Activated T-helper 1 cell treated with anti-CD3 and anti-CD28 coated beads, Interleukin-12 subunit alpha, Interleukin-12 subunit beta, Interleukin-2, Interleukin-4 antibody, amounts not matched to agents 30 ng/mL and 10 ng/mL and 1 ng/mL, durations not matched to agents 14 hours and 24 hours and 36 hours (primary cell): ENCODE results near the gene GALNT16. TPM values are rescaled to one million over a fixed set of nuclear protein-coding genes. Genes with fewer than 3 reads are reported as not detected.

ENCODE experiments used
- DNase-seq: peaks from one replicate; pipeline ENCODE4 v3.0.0; 2021; ENCODE audit warnings: low spot score
- H3K27ac Mint-ChIP-seq: one replicate; pipeline ENCODE4 v1.8.0; 2021; ENCODE audit warnings: mild to moderate bottlenecking, mixed read lengths
- H3K27me3 Mint-ChIP-seq: one replicate; pipeline ENCODE4 v1.8.0; 2022; ENCODE audit warnings: mild to moderate bottlenecking, moderate library complexity, mixed read lengths; ENCODE audit not compliant: insufficient read depth
- H3K36me3 Mint-ChIP-seq: one replicate; pipeline ENCODE4 v1.8.0; 2021; ENCODE audit warnings: low read depth, mixed read lengths
- H3K4me1 Mint-ChIP-seq: one replicate; pipeline ENCODE4 v1.8.0; 2021; ENCODE audit warnings: low read depth, mixed read lengths
- H3K4me3 Mint-ChIP-seq: one replicate; pipeline ENCODE4 v1.8.0; 2021; ENCODE audit warnings: mild to moderate bottlenecking, moderate library complexity, mixed read lengths
- H3K9me3 Mint-ChIP-seq: one replicate; pipeline ENCODE4 v1.8.0; 2021; ENCODE audit warnings: mixed read lengths
- intact Hi-C: fragments of 100-400 bp; cut with micrococcal nuclease; formaldehyde crosslinking; loops from one replicate; pipeline ENCODE4 v1.15.1; 2024
- total RNA-seq: library from RNA; stranded (reverse); gene quantifications from 2 replicates; pipeline ENCODE4 v1.2.3, GENCODE V29; 2022

Gene GALNT16
- total RNA-seq, 1 donor from 2014 or later, result 0.05 TPM

DNA sequence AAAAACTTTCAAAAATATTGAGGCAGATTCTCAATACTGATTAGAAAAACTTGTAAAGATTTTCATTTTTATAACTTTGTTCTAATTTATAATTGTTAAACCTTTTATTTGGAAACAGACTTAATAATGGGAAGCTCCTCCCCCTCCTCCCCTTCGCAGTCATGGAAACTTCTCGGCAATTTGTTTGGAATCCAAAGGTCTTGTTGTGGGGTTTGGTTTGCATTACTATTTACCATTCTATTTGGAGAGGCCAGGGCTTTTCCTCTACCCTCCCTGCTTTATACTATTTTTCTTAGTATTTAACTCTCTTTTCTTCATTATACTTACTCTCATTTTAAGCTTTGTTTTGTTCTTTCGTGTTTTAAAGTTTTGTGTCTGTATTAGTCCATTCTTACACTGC lies 144.5 kb downstream of the GALNT16 start:
- DNase-seq, result no peak
- intact Hi-C loops, result no loop called here
- H3K27me3 Mint-ChIP-seq, result no peaks in the 10 kb centered on the region
- H3K27ac Mint-ChIP-seq, result no peak overlapping the region
- H3K9me3 Mint-ChIP-seq, result no peaks in the 10 kb centered on the region
- no peak overlapping the region for H3K4me3 Mint-ChIP-seq
- H3K4me1 Mint-ChIP-seq, result peaks cover 21% of the 10 kb centered on the region
- H3K36me3 Mint-ChIP-seq, result peaks cover 14% of the 10 kb centered on the region

DNA sequence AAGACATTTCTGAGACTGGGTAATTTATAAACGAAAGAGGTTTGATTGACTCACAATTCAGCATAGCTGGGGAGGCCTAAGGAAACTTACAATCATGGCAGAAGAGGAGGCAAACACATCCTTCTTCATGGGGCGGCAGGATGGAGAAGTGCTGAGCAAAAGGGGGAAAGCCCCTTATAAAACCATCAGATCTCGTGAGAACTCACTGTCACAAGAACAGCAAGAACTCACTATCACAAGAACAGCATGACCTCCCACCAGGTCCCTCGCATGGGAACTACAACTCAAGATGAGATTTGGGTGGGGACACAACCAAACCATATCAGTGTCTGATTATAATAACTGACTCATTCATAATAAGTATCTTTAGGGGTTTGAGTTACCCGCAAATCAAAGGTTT lies 144.9 kb downstream of the GALNT16 start:
- intact Hi-C loops, result no loop called here
- peaks cover 12% of the 10 kb centered on the region for H3K36me3 Mint-ChIP-seq
- no peaks in the 10 kb centered on the region for H3K9me3 Mint-ChIP-seq
- no peak overlapping the region for H3K4me3 Mint-ChIP-seq
- DNase-seq, result no peak
- no peaks in the 10 kb centered on the region for H3K27me3 Mint-ChIP-seq
- peaks cover 17% of the 10 kb centered on the region for H3K4me1 Mint-ChIP-seq
- no peak overlapping the region for H3K27ac Mint-ChIP-seq

DNA sequence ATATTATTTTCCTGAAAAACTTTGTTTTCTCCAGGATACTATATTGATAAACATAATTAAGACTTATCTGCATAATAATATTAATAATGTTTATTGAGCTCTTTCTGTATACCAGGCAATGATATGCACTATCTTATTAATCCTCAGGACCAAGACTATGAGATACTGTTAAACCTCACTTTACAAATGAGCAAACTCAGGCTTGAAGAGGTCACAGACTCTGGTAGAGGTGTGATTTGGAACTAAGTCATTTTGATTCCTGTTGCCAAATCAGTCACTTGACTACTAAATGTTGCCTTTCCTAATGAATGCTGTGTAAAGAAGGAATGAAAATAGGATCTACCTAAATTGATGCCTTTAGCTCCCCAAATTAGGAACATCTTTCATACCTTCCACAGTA lies 145.8 kb downstream of the GALNT16 start:
- DNase-seq, result no peak
- peaks cover 4% of the 10 kb centered on the region for H3K36me3 Mint-ChIP-seq
- no peak overlapping the region for H3K27ac Mint-ChIP-seq
- H3K4me3 Mint-ChIP-seq, result no peak overlapping the region
- no peaks in the 10 kb centered on the region for H3K9me3 Mint-ChIP-seq
- intact Hi-C loops, result no loop called here
- H3K27me3 Mint-ChIP-seq, result no peaks in the 10 kb centered on the region
- H3K4me1 Mint-ChIP-seq, result peaks cover 8% of the 10 kb centered on the region

Other genes starting within 250 kb of the GALNT16 start
- gene DCAF5, start 107.0 kb upstream of the GALNT16 start, total RNA-seq, result 29.7 and 32.0 TPM in 2 replicates
- 6.3 and 6.5 TPM in 2 replicates for gene EXD2, start 68.7 kb upstream of the GALNT16 start, total RNA-seq
- 400 and 421 TPM in 2 replicates for gene ERH, start 138.1 kb downstream of the GALNT16 start, total RNA-seq
- 51.6 and 53.7 TPM in 2 replicates for gene SLC39A9, start 138.5 kb downstream of the GALNT16 start, total RNA-seq
- gene PLEKHD1, start 224.6 kb downstream of the GALNT16 start, total RNA-seq, result 0.07 TPM in 1 of 2 replicates, not detected in the other